GM21576 (cell line): ENCODE measurements around the gene TNFSF9.

ENCODE experiments used
- ATAC-seq: cut with Tn5 transposase; IDR thresholded peaks from one replicate; pipeline ENCODE4 v1.9.1; 2021; ENCODE audit warnings: mild to moderate bottlenecking, moderate library complexity; ENCODE audit not compliant: unreplicated experiment

The TNFSF9 gene

DNA sequence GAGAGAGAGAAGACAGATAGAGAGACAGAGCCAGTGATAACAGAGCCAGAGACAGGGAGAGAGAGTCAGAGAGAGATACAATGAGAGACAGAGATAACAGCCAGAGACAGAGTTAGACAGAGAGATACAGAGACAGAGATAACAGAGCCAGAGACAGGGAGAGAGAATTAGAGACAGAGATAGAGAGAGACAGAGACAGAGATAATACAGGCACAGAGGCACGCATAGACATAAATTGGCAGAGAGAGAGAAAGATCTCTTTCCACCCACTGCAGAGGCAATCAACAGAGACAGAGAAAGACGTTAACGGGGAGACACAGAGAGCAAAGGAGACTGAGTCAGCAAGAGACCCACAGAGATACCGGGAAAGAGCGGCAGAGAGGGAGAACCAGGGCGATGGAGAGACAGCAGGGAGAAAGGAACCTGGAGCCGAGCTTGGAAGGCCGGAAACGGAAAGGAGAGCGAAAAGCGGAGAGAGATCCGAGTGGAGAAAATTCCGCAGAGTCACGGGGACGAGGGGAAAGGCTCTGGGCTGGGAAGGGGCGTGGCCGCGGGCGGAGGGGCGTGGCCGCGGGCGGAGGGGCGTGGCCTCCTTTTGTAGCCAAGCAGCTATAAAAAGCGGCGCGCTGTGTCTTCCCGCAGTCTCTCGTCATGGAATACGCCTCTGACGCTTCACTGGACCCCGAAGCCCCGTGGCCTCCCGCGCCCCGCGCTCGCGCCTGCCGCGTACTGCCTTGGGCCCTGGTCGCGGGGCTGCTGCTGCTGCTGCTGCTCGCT, at the start of gene TNFSF9:
Gene TNFSF9, plus strand, starts transcription at position 641 of the 777 bp plus-strand sequence. Its CDS starts 11 bp downstream, at position 652.
- ATAC-seq: peak; percentile 25

GRCh38 chr19:6481541-6482342, 49.1 kb upstream of the TNFSF9 start, which contains the start of gene DENND1C:
Gene DENND1C (minus strand): TSS chr19:6481787. CDS start chr19:6481695, 92 bp downstream.
- peak; percentile 70 for ATAC-seq

DNA sequence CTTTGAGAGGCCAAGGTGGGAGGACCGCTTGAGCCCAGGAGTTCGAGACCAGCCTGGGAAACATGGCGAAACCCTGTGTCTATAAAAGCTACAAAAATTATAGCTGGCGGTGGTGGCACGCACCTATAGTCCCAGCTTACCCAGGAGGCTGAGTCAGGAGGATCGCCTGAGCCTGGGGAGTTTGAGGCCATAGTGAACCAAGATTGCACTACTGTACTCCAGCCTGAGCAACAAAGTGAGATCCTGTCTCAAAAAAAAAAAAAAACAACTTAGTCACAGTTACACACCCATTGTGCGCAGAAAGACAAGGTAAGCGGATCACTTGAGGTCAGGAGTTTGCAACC, 48.5 kb upstream of the TNFSF9 start:
- no peak for ATAC-seq

DNA sequence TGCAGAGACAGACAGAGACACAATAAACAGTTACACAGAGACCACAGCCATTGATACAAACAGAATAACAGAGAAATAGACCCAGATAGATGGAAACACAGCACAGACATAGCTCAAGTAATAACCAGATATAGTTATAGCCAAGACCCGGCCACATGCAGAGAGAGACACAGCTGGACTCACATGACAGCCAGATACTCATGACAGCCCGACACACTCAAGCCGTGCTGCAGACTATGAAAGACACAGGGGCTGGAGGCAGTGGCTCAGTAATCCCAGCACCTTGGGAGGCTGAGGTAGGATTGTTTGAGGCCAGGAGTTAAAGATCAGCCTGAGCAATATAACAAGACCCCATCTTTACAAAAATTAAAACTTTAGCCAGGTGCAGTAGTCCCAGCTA, 47.6 kb upstream of the TNFSF9 start:
- ATAC-seq: no peak

GRCh38 chr19:6484230-6484629, 46.6 kb upstream of the TNFSF9 start:
- no peak for ATAC-seq

DNA sequence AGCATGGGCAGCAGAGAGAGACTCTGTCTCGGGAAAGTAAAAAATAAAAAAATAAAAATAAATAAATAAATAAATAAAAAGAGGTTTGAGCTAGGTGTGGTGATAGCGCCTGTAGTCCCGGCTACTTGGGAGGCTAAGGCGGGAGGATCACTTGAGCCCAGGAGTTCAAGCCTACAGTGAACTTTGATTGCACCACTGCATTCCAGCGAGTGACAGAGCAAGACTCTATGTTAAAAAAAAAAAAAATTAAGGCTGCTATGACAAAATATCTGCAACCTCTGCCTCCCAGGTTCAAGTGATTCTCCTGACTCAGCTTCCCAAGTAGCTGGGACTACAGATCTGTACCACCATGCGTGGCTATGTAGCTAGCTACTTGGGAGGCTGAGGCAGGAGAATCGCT, 46.0 kb upstream of the TNFSF9 start:
- ATAC-seq: no peak

DNA sequence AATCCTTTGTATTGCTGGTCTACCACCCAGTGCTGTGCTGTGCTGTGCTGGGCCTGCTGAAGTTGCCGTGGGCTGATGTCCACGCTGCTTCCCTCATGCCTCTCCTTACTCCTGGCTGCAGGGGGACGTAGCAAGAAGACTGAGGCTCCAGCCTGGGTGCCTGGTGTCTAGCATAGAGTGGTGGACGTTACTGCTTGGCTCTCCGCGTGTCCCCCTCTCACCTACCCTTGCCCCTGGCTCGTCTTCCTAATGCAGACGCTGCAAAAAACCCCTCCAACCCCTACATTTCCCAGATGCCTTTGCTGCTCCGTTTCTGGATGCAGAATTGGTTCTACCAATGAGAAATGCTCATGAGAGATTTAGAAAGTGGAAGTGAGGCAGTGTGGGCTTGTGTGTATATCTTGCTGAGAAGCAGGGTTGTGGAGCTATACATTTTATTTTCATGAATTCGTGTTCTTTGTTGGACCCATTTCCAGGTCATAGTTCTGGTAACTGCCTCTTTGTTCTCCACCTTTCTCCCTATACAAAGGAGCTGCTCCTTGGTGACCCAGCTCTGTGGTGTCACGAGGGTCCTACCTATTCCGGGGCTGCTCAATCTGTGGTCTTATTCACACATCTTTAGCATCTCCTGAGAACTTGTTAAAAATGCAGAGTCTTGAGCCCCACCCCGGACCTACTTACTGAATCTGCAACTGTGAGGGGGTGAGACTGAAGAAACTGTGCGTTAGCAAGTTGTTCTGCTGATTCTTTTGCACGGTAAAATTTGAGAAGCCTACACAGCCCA, 41.4 kb upstream of the TNFSF9 start:
- ATAC-seq: no peak

GRCh38 chr19:6490134-6490533, 40.7 kb upstream of the TNFSF9 start:
- no peak for ATAC-seq

GRCh38 chr19:6491802-6492592, 38.8 kb upstream of the TNFSF9 start:
- ATAC-seq: no peak

DNA sequence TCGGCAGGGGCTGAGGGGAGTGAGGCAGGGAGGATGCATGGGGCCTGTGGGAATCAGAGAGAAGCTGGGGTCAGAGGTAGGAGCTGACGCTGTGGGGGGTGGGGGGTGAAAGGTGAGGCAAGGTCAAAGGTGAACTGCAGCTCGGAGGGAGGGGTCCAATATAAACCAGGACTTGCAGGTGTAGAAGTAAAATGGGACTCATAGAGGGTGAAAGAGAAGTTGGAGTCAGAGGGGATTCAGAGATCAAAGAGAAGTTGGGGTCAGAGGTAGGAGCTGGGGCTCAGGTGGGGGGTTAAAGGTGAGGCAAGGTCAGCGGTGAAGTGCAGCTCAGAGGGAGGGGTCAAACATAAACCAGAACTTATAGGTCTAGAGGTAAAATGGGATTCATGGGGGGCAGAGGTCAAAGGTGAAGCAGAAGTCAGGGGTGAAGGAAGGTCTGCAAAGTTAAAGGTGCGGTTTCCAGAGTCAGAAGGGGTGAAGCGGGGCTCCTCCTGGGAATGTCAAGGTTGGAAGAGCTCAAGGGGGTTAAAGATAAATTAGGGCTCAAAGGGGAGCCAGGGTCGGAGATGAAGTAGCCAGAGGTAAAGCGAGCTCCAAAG, 36.3 kb upstream of the TNFSF9 start:
- ATAC-seq: no peak

DNA sequence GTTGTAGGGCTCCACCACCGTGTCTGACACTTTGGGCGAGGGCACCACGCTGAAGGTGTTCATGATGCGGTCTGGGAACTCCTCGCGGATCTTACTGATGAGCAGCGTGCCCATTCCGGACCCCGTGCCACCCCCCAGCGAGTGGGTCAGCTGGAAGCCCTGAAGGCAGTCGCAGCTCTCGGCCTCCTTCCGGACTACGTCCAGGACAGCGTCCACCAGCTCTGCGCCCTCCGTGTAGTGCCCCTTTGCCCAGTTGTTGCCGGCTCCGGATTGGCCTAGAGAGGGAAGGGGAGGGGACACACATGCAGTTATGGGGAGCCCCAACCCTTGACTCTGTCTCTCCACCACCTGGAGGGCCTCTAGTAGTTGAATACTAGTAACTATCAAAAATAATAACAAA, 34.9 kb upstream of the TNFSF9 start:
- ATAC-seq: no peak

DNA sequence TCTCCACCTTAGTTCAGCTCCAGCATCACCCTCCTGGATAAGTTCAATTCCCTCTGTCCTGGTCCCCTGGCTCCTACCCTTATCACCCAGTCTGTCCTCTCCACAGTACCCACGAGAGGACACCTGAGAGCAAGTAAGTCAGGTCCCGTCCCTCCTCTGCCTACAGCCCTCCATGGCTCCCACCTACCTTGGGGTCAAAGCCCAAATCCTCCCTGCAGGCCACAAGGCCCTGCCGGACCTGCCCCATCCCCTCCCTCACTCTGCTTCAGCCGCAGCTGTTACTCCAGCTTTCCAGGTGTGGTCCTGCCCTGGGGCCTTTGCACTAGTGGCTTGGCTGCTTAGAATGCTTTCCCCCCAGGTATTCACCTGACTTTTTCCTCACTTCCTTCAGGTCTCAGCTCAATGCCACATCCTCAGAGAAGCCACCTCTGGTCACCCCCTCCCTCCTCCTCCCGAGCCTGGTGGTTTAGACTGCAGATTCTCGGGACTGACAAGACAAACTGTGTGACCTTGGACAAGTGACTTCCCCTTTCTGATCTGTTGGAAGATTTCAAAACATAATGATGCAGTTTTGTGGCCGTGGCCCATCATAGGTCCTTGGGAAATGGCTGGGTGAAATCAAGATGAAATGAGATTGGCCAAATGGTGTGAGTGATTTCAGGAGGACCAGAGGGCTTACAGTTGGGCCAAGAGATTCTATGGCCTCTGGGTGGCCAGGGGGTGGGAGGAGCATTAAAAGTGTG, 32.4 kb upstream of the TNFSF9 start:
- ATAC-seq: no peak

DNA sequence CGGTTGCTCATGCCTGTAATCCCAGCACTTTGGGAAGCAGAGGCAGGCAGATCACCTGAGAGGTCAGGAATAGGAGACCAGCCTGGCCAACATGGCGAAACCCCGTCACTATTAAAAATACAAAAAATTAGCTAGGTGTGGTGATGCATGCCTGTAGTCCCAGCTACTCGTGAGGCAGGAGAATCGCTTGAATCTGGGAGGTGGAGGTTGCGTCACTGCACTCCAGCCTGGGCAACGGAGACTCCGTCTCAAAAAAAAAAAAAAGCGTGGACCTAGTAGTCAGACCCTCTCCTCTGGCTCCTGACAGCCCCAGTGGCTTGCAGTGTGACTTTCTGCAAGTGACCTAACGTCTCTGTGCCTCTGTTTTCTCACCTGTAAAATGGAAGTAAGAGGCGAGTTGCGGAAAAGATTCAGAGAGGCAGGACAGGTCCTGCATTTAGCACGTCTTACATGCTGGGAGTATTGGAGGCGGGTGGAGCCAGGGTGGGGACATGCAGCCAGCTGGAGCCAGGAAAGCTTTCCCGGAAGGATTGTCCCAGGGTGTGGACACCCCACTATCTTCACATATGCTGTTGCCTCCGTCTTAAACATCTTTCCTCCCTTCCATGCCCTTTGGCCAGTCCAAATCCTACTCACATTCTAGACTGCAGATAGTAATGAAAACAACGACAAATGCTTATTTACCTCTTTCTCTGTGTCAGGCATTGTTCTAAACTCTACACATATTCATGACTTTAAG, 31.6 kb upstream of the TNFSF9 start:
- no peak for ATAC-seq

DNA sequence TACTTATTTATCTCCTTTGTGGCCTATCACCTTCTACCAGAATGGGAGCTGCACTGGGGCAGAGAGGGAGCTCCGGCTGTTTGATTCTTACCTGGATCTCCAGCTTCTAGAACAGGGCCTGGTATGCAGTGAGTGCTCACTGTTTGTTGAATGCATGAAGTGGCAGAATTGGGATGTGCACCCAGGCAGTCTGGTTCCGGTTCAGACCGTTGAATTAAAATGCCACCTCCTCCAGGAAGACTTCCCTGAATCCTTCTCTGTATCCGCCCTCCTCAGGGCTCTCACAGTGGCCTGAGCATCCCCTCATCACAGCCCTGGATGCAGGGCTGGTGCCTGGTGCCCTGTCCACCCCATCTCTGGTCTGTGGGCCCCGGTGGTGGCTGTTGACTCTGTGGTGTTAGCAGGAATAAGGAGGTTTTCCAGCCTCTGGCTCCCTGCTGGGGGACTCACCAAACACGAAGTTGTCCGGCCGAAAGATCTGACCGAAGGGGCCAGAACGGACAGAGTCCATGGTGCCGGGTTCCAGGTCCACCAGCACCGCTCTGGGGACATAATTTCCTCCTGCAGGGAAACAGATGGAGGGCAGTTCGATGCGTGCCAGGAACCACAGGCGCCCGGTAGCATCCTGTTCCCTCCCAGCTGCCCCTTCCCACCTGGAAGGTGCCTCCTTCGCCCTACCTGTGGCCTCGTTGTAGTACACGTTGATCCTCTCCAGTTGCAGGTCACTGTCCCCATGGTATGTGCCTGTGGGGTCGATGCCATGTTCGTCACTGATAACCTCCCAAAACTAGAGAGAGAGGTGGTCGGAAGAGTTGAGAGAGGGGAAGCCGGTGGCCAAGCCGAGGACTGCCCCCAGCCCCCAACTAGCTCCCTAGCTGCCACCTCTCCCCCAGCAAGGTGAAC, 29.7 kb upstream of the TNFSF9 start:
- no peak for ATAC-seq

DNA sequence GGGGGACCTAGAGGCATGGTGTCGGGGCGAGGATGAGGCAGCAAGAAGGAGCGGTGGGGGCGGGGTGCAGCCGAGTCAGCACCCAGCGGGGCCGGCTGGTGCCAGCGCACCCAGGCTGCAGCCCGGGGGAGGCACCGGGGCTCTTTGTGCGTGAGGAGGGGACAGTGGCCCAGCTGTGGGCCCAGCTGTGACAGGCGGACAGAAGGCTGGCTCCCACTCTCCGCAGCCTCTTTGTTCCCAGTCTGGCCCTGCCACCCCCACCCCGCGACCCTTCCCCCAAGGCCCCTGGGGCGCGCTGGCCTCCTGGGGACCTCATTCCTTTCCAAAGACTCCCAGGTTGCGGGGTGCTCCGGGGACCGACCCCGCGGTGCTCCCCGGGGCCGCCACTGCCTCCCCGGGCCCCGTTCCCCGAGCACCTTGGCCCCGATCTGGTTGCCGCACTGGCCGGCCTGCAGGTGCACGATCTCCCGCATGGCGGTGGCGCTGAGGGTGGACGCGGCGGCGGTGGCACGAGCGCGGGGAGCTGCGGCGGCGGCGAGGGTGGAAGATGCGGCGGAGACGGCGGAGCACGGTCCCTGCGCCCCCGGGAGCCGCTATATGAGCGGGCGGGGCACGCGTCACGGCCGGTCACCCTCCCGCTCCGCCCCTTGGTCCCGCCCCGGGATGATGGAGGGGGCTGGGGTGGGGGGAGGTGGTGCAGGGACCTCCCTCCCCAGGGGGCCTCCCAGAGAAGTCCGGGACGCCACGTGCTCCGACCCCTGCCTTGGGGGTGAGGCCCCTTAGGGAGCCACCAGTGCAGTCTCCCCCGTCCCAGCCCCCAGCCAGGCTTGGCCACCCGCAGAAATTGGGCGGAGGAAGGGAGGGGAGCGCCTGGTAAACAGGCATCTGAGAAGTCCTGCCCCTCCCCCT, 28.8 kb upstream of the TNFSF9 start, which contains the start of gene TUBB4A:
Gene TUBB4A, minus strand, starts transcription at position 570 of the 909 bp plus-strand sequence. Its CDS starts 97 bp downstream, at position 473.
- ATAC-seq: no peak

DNA sequence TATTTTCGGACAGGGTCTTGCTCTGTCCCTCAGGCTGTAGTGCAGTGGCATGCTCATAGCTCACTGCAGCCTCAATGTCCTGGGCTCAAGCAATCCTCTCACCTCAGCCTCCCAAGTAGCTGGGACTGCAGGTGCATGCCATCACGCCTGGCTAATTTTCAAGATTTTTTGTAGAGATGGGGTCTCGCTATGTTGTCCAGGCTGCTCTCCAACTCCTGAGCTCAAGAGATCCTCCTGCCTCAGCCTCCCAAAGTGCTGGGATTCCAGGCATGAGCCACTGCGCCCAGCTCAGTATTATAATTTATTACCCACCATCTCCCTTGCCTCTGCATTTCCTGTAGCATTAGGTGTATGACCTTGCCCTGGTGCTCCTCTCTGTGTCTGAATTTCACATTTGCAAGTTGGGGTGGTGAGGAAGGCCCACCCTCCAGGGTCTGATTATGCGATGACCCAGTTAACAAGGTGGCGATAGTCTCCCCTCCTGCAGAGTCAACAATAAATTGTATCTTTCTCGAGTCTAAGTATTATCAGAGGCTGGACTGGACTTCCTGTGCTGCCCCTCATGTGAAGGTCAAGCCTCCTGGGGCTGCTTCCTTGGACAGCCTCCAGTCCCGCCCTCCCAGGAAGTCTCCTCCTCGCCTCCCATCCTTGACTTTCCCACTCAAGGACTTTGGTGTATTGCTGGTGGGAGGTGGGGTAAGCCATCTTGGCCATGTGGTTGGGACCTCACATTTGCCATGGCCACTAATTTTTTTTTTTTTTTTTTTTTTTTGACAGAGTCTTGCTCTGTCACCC, 27.2 kb upstream of the TNFSF9 start:
- ATAC-seq: no peak
